MM.1S (cell line): Measurements from ENCODE around the gene P2RY6.

Experiments
- EZH2 ChIP-seq: fragments of 300-600 bp; sonication (generic); optimal IDR thresholded peaks from 2 replicates; pipeline ENCODE3; 2017; ENCODE audit warnings: low read depth, mild to moderate bottlenecking, antibody characterized with exemption, low read length, mixed read lengths
- EZH2phosphoT487 ChIP-seq: fragments of 300-600 bp; sonication (generic); IDR thresholded peaks from 2 replicates; pipeline ENCODE4 v1.6.1; 2018; ENCODE audit warnings: antibody characterized with exemption, low read length
- TF ChIP-seq, protein P1 (sequence below): fragments of 300-600 bp; sonication (generic); IDR thresholded peaks from 2 replicates; pipeline ENCODE4 v1.5.1; 2016; ENCODE audit warnings: antibody characterized with exemption, low read length, mixed read lengths

DNA sequence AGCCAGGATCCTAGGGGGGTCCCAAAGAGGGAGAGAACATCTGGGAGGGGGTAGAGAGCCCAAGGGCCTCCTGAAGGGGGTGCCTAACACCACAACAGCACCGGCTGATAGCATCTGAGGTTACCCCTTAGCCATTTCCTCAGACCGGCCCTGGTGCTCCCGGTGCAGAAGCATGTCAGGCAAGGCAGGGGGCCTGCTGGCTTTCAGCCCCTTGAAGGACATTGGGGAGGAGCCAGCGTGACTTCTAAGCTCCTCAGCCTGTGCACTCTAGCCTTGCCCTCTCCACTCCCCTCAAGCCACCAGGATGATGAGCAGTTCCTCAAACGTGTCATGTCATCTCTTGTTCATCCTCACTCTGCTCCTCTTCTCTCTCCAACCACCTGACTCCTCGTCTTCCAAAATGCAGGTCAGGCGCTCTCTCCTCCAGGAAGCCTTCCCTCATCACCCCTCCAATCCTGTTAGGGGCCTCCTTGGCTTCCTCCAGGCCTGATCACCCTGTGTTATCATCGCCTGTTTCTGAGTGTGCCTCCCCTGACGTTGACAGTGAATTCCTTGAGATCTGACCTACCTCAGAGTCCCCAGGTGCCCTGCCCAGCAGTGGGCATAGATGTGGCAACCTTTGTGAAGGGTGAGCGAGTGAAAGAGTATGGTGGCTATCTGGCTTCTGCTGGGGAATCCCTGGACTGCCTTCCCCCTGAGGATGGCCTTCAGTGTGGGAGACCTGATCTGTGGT lies 48.0 kb upstream of the P2RY6 start:
- TF ChIP-seq, protein P1, sequence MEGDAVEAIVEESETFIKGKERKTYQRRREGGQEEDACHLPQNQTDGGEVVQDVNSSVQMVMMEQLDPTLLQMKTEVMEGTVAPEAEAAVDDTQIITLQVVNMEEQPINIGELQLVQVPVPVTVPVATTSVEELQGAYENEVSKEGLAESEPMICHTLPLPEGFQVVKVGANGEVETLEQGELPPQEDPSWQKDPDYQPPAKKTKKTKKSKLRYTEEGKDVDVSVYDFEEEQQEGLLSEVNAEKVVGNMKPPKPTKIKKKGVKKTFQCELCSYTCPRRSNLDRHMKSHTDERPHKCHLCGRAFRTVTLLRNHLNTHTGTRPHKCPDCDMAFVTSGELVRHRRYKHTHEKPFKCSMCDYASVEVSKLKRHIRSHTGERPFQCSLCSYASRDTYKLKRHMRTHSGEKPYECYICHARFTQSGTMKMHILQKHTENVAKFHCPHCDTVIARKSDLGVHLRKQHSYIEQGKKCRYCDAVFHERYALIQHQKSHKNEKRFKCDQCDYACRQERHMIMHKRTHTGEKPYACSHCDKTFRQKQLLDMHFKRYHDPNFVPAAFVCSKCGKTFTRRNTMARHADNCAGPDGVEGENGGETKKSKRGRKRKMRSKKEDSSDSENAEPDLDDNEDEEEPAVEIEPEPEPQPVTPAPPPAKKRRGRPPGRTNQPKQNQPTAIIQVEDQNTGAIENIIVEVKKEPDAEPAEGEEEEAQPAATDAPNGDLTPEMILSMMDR, result no peak
- TF ChIP-seq EZH2 (no peak), EZH2phosphoT487 (no peak)
